Lung (tissue), 12 donors: ENCODE results near the gene ST8SIA2. TPM values are rescaled to one million over a fixed set of nuclear protein-coding genes. Genes with fewer than 3 reads are reported as not detected.

Experiments used
- ATAC-seq: fragments of 200-7000 bp; cut with Tn5 transposase; one replicate; pipeline ENCODE4 v1.9.1; 2020; ENCODE audit warnings: moderate number of reproducible peaks; ENCODE audit not compliant: insufficient read depth, low FRiP score
- DNase-seq, 3 donors: peaks; one replicate each; pipeline ENCODE4 v3.0.0-alpha.2; 2013 to 2017
- H3K27ac ChIP-seq, 2 donors: one replicate each; pipeline ENCODE4 v1.5.1; 2013; ENCODE audit warnings: mild to moderate bottlenecking in 2 of 2, moderate library complexity in 2 of 2, control low read depth in 1 of 2, inconsistent platforms in 1 of 2, low read depth in 1 of 2, low read length in 1 of 2
- H3K27me3 ChIP-seq, 3 donors: one replicate each; pipeline ENCODE4 v1.5.1; 2013; ENCODE audit warnings: low read length in 2 of 3; ENCODE audit not compliant: control insufficient read depth in 3 of 3, insufficient read depth in 3 of 3
- H3K36me3 ChIP-seq, 4 donors: one replicate each; pipeline ENCODE4 v1.5.1; 2013; ENCODE audit warnings: low read length in 4 of 4, mild to moderate bottlenecking in 1 of 4, moderate library complexity in 1 of 4; ENCODE audit not compliant: control insufficient read depth in 4 of 4, insufficient read depth in 4 of 4
- H3K4me1 ChIP-seq, 5 donors: one replicate each; pipeline ENCODE4 v1.5.1; 2013; ENCODE audit warnings: low read length in 5 of 5, mild to moderate bottlenecking in 2 of 5, moderate library complexity in 1 of 5; ENCODE audit not compliant: control insufficient read depth in 5 of 5, insufficient read depth in 5 of 5
- H3K4me3 ChIP-seq: one replicate; pipeline ENCODE4 v1.5.1; 2013; ENCODE audit warnings: mild to moderate bottlenecking, control low read depth, moderate library complexity
- H3K9ac ChIP-seq, 2 donors: one replicate each; pipeline ENCODE4 v1.5.1; 2013; ENCODE audit warnings: low read length in 2 of 2, control low read depth in 1 of 2; ENCODE audit not compliant: insufficient read depth in 1 of 2
- H3K9me3 ChIP-seq, 4 donors: one replicate each; pipeline ENCODE4 v1.5.1; 2013; ENCODE audit warnings: low read length in 3 of 4, mild to moderate bottlenecking in 1 of 4, moderate library complexity in 1 of 4; ENCODE audit not compliant: control insufficient read depth in 4 of 4, insufficient read depth in 3 of 4
- WGBS, 2 donors: extraction: QIAGEN DNeasy Blood & Tissue Kit; methylation state at CpG; one replicate each; pipeline ENCODE4 v1.1.7; 2013; 5-methylcytosine and 5-hydroxymethylcytosine counted together
- polyA plus RNA-seq, 2 donors: library from polyadenylated mRNA; stranded (reverse); fragments of 200-250 nt; gene quantifications; one replicate each; pipeline ENCODE4 v1.2.1, GENCODE V29; 2013
- total RNA-seq, 2 donors: library from RNA; depleted of rRNA in 1 of 2; stranded (reverse); fragments of >200 nt in 1 of 2; gene quantifications; one replicate each; pipeline ENCODE4 v1.2.1, GENCODE V29; 2014 to 2021
- TF ChIP-seq, protein P1 (sequence below): IDR thresholded peaks from 2 replicates; pipeline ENCODE4 v1.5.1; 2012; ENCODE audit warnings: mild to moderate bottlenecking; ENCODE audit errors: control extremely low read depth, extremely low read depth
- donor health status: control.
- donor health status: control.
- donor health status: Bipolar disorder and iron deficiency.
- donor health status: healthy.
- donor health status: DM: yes; HTN: yes; CAD: no.

ST8SIA2 gene
- total and polyA plus RNA-seq, 4 donors: 1.4 TPM; not detected in 3

DNA sequence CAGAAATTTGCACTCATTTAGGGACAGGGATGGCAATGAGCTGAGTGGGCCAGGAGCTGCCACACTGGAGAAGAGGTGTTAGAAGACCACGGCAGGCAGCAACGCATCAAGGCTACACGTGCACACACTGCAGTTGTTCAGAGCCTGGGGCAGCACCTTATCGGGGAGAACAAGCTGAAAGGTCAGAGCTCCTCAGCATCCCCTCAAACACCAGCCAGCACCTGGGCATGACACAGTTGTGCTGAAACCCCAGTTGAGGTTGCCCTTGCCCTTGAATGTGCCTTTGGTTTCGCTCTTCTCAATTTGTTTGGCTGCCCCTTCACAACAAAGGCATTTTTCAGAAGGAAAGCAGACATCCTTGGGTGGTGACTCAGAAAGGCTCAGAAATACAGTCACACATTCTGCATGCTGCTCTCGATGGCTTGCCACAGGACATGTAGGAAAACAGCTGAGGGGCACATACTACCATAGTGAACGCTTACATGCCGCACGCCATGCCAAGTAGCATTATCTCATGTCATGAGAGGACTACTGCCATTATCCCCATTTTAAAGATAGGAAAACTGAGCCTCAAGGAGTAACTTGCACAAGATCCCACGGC lies 57.6 kb downstream of the ST8SIA2 start:
- TF ChIP-seq, protein P1, sequence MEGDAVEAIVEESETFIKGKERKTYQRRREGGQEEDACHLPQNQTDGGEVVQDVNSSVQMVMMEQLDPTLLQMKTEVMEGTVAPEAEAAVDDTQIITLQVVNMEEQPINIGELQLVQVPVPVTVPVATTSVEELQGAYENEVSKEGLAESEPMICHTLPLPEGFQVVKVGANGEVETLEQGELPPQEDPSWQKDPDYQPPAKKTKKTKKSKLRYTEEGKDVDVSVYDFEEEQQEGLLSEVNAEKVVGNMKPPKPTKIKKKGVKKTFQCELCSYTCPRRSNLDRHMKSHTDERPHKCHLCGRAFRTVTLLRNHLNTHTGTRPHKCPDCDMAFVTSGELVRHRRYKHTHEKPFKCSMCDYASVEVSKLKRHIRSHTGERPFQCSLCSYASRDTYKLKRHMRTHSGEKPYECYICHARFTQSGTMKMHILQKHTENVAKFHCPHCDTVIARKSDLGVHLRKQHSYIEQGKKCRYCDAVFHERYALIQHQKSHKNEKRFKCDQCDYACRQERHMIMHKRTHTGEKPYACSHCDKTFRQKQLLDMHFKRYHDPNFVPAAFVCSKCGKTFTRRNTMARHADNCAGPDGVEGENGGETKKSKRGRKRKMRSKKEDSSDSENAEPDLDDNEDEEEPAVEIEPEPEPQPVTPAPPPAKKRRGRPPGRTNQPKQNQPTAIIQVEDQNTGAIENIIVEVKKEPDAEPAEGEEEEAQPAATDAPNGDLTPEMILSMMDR: no peak
- DNase-seq (no peak), ATAC-seq (no peak)
- peaks cover 0 to 14% (median 0%) of the 10 kb centered on the region in 5 donors for H3K4me1 ChIP-seq
- H3K9me3 ChIP-seq: peaks cover 0 to 5% (median 0%) of the 10 kb centered on the region in 4 donors
- 93 to 94% methylated on average over 10 of the region's 10 CpGs for WGBS, 2 donors
- no peaks in the 10 kb centered on the region for H3K36me3 ChIP-seq
- no peak overlapping the region for H3K4me3 ChIP-seq
- H3K27ac ChIP-seq: no peak overlapping the region
- no peak overlapping the region for H3K9ac ChIP-seq
- H3K27me3 ChIP-seq: no peaks in the 10 kb centered on the region

DNA sequence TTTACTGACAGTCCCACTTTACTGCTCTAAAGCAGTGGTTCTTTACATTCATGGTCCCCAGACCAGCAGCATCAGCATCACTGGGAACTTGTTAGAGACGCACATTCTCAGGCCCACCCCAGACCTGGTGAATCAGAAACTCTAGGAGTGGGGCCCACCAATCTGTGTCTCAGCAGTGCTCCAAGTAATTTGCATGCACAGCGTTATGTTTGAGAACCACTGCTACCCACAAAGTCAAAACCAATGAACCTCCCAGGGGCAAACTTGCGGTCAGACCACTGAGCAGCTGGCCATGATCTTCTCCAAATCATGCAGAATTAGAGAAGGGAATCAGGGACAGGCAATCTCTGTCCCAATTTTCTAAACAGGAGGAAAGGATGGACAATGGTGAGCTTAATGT lies 58.5 kb downstream of the ST8SIA2 start:
- TF ChIP-seq, protein P1: no peak
- H3K36me3 ChIP-seq: no peaks in the 10 kb centered on the region
- H3K9ac ChIP-seq: no peak overlapping the region
- H3K4me1 ChIP-seq: peaks cover 0 to 14% (median 0%) of the 10 kb centered on the region in 5 donors
- DNase-seq (no peak), ATAC-seq (no peak)
- no peaks in the 10 kb centered on the region for H3K27me3 ChIP-seq
- 66 to 73% methylated on average over 3 of the region's 3 CpGs for WGBS, 2 donors
- H3K27ac ChIP-seq: no peak overlapping the region
- no peak overlapping the region for H3K4me3 ChIP-seq
- H3K9me3 ChIP-seq: peaks cover 0 to 5% (median 0%) of the 10 kb centered on the region in 4 donors

DNA sequence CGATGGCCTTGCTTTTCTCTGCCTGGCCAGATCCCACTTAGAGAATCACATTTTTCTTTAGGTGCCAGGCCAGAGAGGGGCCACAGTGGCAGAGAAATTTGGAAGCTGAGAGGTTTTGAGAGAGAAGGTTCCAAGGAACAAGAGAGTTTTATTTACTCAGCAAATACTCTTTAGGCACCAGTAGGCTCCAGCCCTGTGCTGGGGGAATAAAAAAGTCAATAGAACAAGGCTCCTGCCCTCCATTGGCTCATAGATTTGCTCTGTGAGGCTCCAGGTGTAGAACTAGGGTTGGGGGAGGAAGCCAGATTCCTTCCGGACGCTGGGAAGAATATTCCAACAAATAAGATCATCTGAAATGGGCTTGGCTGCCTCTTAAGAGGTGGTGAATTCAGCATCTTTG lies 59.9 kb downstream of the ST8SIA2 start:
- H3K27ac ChIP-seq: no peak overlapping the region
- peaks cover 0 to 5% (median 0%) of the 10 kb centered on the region in 4 donors for H3K9me3 ChIP-seq
- peaks cover 0 to 14% (median 0%) of the 10 kb centered on the region in 5 donors for H3K4me1 ChIP-seq
- TF ChIP-seq, protein P1: no peak
- DNase-seq: peak in 2 of 3 donors; percentile 18 to 54
- no peaks in the 10 kb centered on the region for H3K36me3 ChIP-seq
- ATAC-seq: no peak
- H3K27me3 ChIP-seq: no peaks in the 10 kb centered on the region
- H3K4me3 ChIP-seq: no peak overlapping the region
- WGBS, 2 donors: 49 to 76% methylated on average over 3 of the region's 3 CpGs
- H3K9ac ChIP-seq: no peak overlapping the region

DNA sequence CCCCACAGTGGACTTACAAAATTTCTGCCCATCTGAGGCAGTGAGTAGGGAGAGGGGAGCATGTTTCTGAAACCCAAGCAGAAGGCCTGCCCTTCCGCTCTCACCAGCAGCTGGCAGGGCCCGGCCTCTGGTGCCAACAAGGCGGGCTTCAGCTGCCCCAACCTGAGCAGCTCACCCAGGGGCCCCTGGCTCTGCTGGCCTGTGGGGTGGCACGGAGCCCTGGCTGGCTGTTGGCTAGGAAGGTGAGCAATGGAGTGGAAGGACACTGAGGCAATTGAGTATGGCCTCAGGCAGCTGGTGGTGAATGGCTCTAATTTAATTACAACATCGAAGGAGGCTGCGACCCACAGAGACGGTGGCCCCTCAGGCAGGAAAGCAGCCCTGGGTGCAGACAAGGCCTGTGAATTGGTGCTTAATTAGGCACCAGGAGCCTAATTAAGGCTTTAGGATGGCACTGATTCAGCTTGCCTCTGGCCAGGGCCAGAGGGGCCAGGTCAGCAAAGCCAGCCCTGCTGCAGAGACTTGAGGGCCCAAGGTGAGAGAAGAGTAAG lies 60.9 kb downstream of the ST8SIA2 start:
- WGBS, 2 donors: 93 to 95% methylated on average over 7 of the region's 7 CpGs
- no peak overlapping the region for H3K27ac ChIP-seq
- peaks cover 0 to 19% (median 0%) of the 10 kb centered on the region in 5 donors for H3K4me1 ChIP-seq
- DNase-seq: no peak
- TF ChIP-seq, protein P1: no peak
- H3K4me3 ChIP-seq: no peak overlapping the region
- no peaks in the 10 kb centered on the region for H3K27me3 ChIP-seq
- peaks cover 0 to 5% (median 0%) of the 10 kb centered on the region in 4 donors for H3K9me3 ChIP-seq
- no peak overlapping the region for H3K9ac ChIP-seq
- no peaks in the 10 kb centered on the region for H3K36me3 ChIP-seq
- ATAC-seq: no peak
